ENCODE data around the gene WDFY2.
"Not testable (repeated sequence)": the region's sequence is repeated elsewhere in the genome, so short reads cannot be mapped to it uniquely, and the experiment has no call there.

The WDFY2 gene

GRCh38 chr13:51679616-51680015 is 95.4 kb downstream of the WDFY2 start:
- no peak overlapping the region for H3K27ac ChIP-seq
- no peaks in the 10 kb centered on the region for H3K9me3 ChIP-seq (ENCODE audit: low read depth, low read length)
- H3K9ac ChIP-seq (ENCODE audit: insufficient read length): no peak overlapping the region
- no peak overlapping the region for H3K4me3 ChIP-seq
- TF ChIP-seq EZH2 (IDR thresholded peaks at IDR 0.05) (no peak), POLR2AphosphoS5 (IDR thresholded peaks at IDR 0.05; ENCODE audit: borderline replicate concordance, low read depth, low read length) (no peak), FOXP2 (optimal IDR thresholded peaks at IDR 0.05; ENCODE audit: control extremely low read depth, extremely low read length, insufficient read depth) (no peak)
- no peak for DNase-seq (ENCODE audit: low read depth, low spot score)
- 0 out of 2 replicates have a peak, but pooled peaks cover 9% of the 10 kb centered on the region for H3K36me3 ChIP-seq (ENCODE audit: insufficient read depth, low read length)

GRCh38 chr13:51681037-51681678 is 96.9 kb downstream of the WDFY2 start:
- TF ChIP-seq POLR2AphosphoS5 (IDR thresholded peaks at IDR 0.05; ENCODE audit: borderline replicate concordance, low read depth, low read length): no peak
- no peak for TF ChIP-seq FOXP2 (optimal IDR thresholded peaks at IDR 0.05; ENCODE audit: control extremely low read depth, extremely low read length, insufficient read depth)
- no peak for TF ChIP-seq EZH2 (IDR thresholded peaks at IDR 0.05)
- Histone ChIP-seq H3K9ac (ENCODE audit: insufficient read length) (no peak overlapping the region), H3K27ac (peak overlapping the region; percentile 49; the same call in 1 of the 2 replicates), H3K4me3 (no peak overlapping the region), H3K36me3 (ENCODE audit: insufficient read depth, low read length) (0 out of 2 replicates have a peak, but pooled peaks cover 9% of the 10 kb centered on the region), H3K9me3 (ENCODE audit: low read depth, low read length) (no peaks in the 10 kb centered on the region)
- DNase-seq (ENCODE audit: low read depth, low spot score): no peak

DNA sequence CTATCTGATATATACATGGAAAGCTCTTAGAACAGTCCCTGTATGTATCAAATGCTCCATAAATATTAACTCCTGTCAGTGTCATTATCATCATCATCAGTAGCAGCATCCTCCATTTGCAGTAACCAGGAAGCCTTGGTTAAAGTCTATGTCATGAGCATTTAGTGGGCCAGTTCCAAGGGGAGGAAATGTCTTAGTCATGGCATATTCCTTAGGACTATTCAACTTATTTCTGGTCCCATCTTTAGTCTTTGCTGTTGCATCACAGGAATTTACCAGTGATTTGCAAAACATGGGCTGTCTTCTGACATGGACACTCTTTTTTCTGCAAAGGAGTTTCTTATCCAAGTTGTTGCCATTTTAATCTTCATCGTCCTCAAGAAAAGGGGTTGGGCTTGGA is 98.4 kb downstream of the WDFY2 start:
- Histone ChIP-seq H3K36me3 (ENCODE audit: insufficient read depth, low read length) (0 out of 2 replicates have a peak, but pooled peaks cover 9% of the 10 kb centered on the region), H3K4me3 (no peak overlapping the region), H3K9ac (ENCODE audit: insufficient read length) (no peak overlapping the region), H3K9me3 (ENCODE audit: low read depth, low read length) (no peaks in the 10 kb centered on the region), H3K27ac (no peak overlapping the region)
- no peak for DNase-seq (ENCODE audit: low read depth, low spot score)
- TF ChIP-seq EZH2 (IDR thresholded peaks at IDR 0.05) (no peak), POLR2AphosphoS5 (IDR thresholded peaks at IDR 0.05; ENCODE audit: borderline replicate concordance, low read depth, low read length) (no peak), FOXP2 (optimal IDR thresholded peaks at IDR 0.05; ENCODE audit: control extremely low read depth, extremely low read length, insufficient read depth) (no peak)

DNA sequence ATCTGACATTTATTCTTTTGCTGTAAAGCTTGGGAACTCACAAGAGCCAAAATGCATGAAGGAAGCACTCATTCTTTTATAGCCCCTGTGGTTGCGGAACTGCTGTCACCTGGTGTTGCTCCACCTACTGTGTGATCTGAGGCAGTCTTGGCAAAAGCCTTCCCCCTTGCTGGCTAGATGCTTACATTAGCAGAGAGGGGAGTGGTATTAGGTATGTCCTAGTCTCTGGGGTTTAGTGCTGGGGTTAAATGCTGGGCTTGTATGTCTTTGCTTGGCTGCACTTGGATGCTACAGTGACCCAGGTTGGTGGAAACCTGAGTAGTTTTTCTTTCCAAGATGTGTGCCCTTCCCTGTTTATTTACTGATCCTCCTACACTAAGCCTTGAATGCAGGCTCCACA is 99.3 kb downstream of the WDFY2 start:
- H3K9me3 ChIP-seq (ENCODE audit: low read depth, low read length): no peaks in the 10 kb centered on the region
- no peak overlapping the region for H3K27ac ChIP-seq
- TF ChIP-seq FOXP2 (optimal IDR thresholded peaks at IDR 0.05; ENCODE audit: control extremely low read depth, extremely low read length, insufficient read depth): no peak
- no peak for TF ChIP-seq EZH2 (IDR thresholded peaks at IDR 0.05)
- TF ChIP-seq POLR2AphosphoS5 (IDR thresholded peaks at IDR 0.05; ENCODE audit: borderline replicate concordance, low read depth, low read length): no peak
- DNase-seq (ENCODE audit: low read depth, low spot score): no peak
- H3K36me3 ChIP-seq (ENCODE audit: insufficient read depth, low read length): 0 out of 2 replicates have a peak, but pooled peaks cover 8% of the 10 kb centered on the region
- no peak overlapping the region for H3K4me3 ChIP-seq
- no peak overlapping the region for H3K9ac ChIP-seq (ENCODE audit: insufficient read length)

GRCh38 chr13:51684076-51684475 is 99.8 kb downstream of the WDFY2 start:
- 0 out of 2 replicates have a peak, but pooled peaks cover 7% of the 10 kb centered on the region for H3K36me3 ChIP-seq (ENCODE audit: insufficient read depth, low read length)
- DNase-seq (ENCODE audit: low read depth, low spot score): no peak
- H3K27ac ChIP-seq: no peak overlapping the region
- H3K9ac ChIP-seq (ENCODE audit: insufficient read length): no peak overlapping the region
- TF ChIP-seq FOXP2 (optimal IDR thresholded peaks at IDR 0.05; ENCODE audit: control extremely low read depth, extremely low read length, insufficient read depth): no peak
- no peak for TF ChIP-seq POLR2AphosphoS5 (IDR thresholded peaks at IDR 0.05; ENCODE audit: borderline replicate concordance, low read depth, low read length)
- TF ChIP-seq EZH2 (IDR thresholded peaks at IDR 0.05): no peak
- H3K9me3 ChIP-seq (ENCODE audit: low read depth, low read length): no peaks in the 10 kb centered on the region
- H3K4me3 ChIP-seq: no peak overlapping the region

DNA sequence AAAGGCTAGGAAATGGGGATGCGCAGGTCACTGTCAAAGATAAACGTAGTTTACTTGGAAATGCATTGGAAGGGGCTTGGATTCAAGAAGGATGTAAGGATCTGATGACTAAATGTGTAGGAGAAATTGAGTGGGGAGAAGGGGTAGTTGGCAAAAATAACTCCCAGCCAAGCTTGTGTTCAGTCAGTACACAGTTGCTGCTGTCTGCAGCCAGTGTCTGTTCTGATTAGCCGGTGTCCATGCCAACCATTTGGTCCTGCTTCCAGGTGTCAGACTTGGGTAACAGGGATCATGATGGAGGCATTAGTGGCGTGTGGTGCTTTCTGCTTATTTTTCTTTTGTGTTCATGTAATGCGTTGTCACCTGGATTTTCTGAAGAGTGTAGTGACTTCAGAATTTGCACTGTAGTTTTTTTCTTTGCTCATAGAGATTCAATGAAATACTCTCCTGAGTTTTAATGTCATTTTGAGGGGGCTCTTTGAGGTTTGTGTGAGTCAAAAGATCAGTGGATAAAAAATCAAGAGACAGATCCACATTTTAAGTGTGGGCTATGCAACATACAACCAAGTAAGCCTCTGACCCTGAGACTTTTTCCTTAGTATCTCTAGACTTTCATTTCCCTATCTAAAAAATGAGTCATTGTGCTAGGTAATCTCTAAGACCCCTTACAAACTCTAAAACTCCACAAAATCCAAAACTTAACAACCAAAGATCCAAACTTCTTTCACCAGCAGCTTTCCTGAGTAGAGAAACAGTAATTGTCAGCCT is 103.9 kb downstream of the WDFY2 start:
- no peaks in the 10 kb centered on the region for H3K9me3 ChIP-seq (ENCODE audit: low read depth, low read length)
- no peak for DNase-seq (ENCODE audit: low read depth, low spot score)
- H3K27ac ChIP-seq: 0 out of 2 replicates have a peak overlapping the region, but pooled peaks have one; percentile 37
- TF ChIP-seq POLR2AphosphoS5 (IDR thresholded peaks at IDR 0.05; ENCODE audit: borderline replicate concordance, low read depth, low read length) (no peak), EZH2 (IDR thresholded peaks at IDR 0.05) (no peak), FOXP2 (optimal IDR thresholded peaks at IDR 0.05; ENCODE audit: control extremely low read depth, extremely low read length, insufficient read depth) (no peak)
- no peaks in the 10 kb centered on the region for H3K36me3 ChIP-seq (ENCODE audit: insufficient read depth, low read length)
- H3K4me3 ChIP-seq: no peak overlapping the region
- no peak overlapping the region for H3K9ac ChIP-seq (ENCODE audit: insufficient read length)

DNA sequence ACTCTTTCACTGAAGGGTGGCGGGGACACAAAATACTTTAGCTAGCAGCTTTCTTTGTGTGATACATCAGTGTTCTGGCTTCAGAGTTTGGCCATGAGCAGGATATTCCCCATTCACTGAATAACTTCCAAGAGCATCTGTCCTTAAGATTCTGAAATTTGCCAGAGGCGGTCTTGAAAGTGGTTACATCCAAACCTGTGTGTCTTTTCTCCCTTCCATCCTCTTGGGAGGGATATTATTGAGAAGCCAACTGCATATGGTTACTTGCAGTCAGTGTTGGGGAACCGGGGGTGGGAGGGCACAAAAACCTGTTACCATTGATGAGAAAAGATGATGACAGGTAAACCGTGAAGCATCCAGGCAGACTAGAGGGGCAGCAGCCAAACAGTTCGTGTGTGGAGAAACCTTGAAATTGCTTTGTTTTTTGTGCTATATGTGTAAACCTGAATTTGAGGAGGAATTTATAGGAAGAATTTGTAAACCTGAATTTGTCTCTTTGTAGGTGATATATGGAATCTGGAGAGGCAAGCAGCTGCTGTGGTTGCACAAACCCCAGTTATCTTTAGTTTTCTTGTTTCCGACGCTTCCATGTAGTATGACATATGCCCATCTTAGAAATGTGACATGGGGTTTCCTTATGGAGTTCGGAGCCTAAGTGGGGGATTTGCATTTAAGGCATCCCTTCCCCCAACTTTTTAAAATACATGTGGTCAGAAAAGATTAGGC is 104.8 kb downstream of the WDFY2 start:
- no peak for TF ChIP-seq EZH2 (IDR thresholded peaks at IDR 0.05)
- no peak for TF ChIP-seq FOXP2 (optimal IDR thresholded peaks at IDR 0.05; ENCODE audit: control extremely low read depth, extremely low read length, insufficient read depth)
- TF ChIP-seq POLR2AphosphoS5 (IDR thresholded peaks at IDR 0.05; ENCODE audit: borderline replicate concordance, low read depth, low read length): no peak
- DNase-seq (ENCODE audit: low read depth, low spot score): no peak
- no peaks in the 10 kb centered on the region for H3K36me3 ChIP-seq (ENCODE audit: insufficient read depth, low read length)
- no peaks in the 10 kb centered on the region for H3K9me3 ChIP-seq (ENCODE audit: low read depth, low read length)
- H3K4me3 ChIP-seq: no peak overlapping the region
- peak overlapping the region; percentile 37; the same call in 1 of the 2 replicates for H3K27ac ChIP-seq
- H3K9ac ChIP-seq (ENCODE audit: insufficient read length): no peak overlapping the region

DNA sequence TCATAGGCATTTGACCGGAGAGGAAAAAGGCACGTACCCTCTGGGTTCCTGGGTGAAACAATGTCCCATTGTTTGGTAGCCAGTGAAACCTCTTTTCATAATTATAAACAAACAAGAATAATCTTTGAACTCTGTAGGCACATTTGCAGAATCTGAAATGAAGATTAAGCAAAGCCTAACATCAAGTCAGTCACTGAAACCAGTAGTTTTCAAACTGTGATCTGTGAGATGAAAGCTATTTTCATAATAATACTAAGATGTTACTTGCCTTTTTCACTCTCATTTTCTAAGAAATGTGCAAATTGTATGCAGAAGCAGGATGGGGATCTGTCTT is 105.4 kb downstream of the WDFY2 start:
- H3K9me3 ChIP-seq (ENCODE audit: low read depth, low read length): no peaks in the 10 kb centered on the region
- no peak for TF ChIP-seq EZH2 (IDR thresholded peaks at IDR 0.05)
- no peak for TF ChIP-seq POLR2AphosphoS5 (IDR thresholded peaks at IDR 0.05; ENCODE audit: borderline replicate concordance, low read depth, low read length)
- H3K27ac ChIP-seq: 0 out of 2 replicates have a peak overlapping the region, but pooled peaks have one; percentile 11
- DNase-seq (ENCODE audit: low read depth, low spot score): no peak
- no peak overlapping the region for H3K4me3 ChIP-seq
- no peaks in the 10 kb centered on the region for H3K36me3 ChIP-seq (ENCODE audit: insufficient read depth, low read length)
- no peak overlapping the region for H3K9ac ChIP-seq (ENCODE audit: insufficient read length)

DNA sequence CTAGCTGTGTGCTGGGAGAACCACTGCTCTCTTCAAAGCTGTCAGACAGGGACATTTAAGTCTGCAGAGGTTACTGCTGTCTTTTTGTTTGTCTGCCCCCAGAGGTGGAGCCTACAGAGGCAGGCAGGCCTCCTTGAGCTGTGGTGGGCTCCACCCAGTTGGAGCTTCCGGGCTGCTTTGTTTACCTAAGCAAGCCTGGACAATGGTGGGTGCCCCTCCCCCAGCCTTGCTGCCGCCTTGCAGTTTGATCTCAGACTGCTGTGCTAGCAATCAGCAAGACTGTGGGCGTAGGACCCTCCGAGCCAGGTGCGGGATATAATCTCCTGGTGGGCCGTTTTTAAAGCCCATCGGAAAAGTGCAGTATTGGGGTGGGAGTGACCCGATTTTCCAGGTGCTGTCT is 111.4 kb downstream of the WDFY2 start:
- H3K9ac ChIP-seq (ENCODE audit: insufficient read length); H3K4me3 ChIP-seq; H3K36me3 ChIP-seq (ENCODE audit: insufficient read depth, low read length); H3K27ac ChIP-seq; H3K9me3 ChIP-seq (ENCODE audit: low read depth, low read length); DNase-seq (ENCODE audit: low read depth, low spot score): not testable (repeated sequence)
